GM12878 (cell line): ENCODE measurements around the gene CADM2. TPM values are rescaled to one million over a fixed set of nuclear protein-coding genes. Genes with fewer than 3 reads are reported as not detected.

Source experiments
- ATAC-seq: fragments of 200-7000 bp; cut with Tn5 transposase; 3 replicates; pipeline ENCODE4 v1.9.1; 2020; ENCODE audit warnings: mild to moderate bottlenecking, moderate library complexity
- BruUV-seq: library from RNA; stranded (reverse); fragments of 400-500 nt; replicated peaks from 2 replicates; lab custom pipeline; 2021; lab: Mats Ljungman, UMichigan
- CTCF ChIA-PET: fragments of 300-600 bp; sonication (Branson Sonifier 250); formaldehyde crosslinking; extraction: SDS; loops from one replicate; lab custom pipeline; 2021; ENCODE audit warnings: inconsistent platforms; lab: Yijun Ruan, JAX
- POLR2A ChIA-PET: fragments of 350-600 bp; formaldehyde crosslinking; extraction: SDS; loops from one replicate; lab custom pipeline; 2021; ENCODE audit warnings: inconsistent platforms; lab: Charles Lee
- RAD21 ChIA-PET: fragments of 300-600 bp; sonication (Branson Sonifier 250); formaldehyde crosslinking; loops from one replicate; lab custom pipeline; 2023; ENCODE audit warnings: antibody characterized with exemption; ENCODE audit not compliant: unreplicated experiment; lab: Charles Lee
- SMC1A ChIA-PET: fragments of 300-600 bp; sonication (Branson Sonifier 250); formaldehyde crosslinking; loops from one replicate; lab custom pipeline; 2023; ENCODE audit not compliant: unreplicated experiment, uncharacterized antibody; lab: Charles Lee
- DNase-seq: peaks from one replicate; pipeline ENCODE4 v3.0.0-alpha.2; 2011; ENCODE audit warnings: low read depth, low spot score
- FAIRE-seq: peaks from 3 replicates; lab custom pipeline; 2011; peaks lifted over from hg19 to GRCh38; lab: Jason Lieb, UNC
- H2AFZ ChIP-seq: 2 replicates; pipeline ENCODE4 v1.6.0; 2011; ENCODE audit warnings: low read depth, low read length, control low read depth; ENCODE audit not compliant: control insufficient read depth
- H3K27ac ChIP-seq: 2 replicates; pipeline ENCODE4 v1.5.1; 2011; ENCODE audit warnings: control low read depth; ENCODE audit not compliant: control insufficient read depth, insufficient read depth
- H3K27me3 ChIP-seq, 2 experiments: replicated peaks in 1 of 2; 2 replicates each; pipeline versions ENCODE4 v1.6.0 to v1.6.1; 2011; ENCODE audit warnings: low read length in 1 of 2; ENCODE audit not compliant: control insufficient read depth in 2 of 2, insufficient read depth in 2 of 2
- H3K36me3 ChIP-seq, 2 experiments: 2 replicates each; pipeline ENCODE4 v1.5.1; 2011; ENCODE audit warnings: low read length in 1 of 2; ENCODE audit not compliant: control insufficient read depth in 2 of 2, insufficient read depth in 2 of 2
- H3K4me1 ChIP-seq: 2 replicates; pipeline ENCODE4 v1.6.1; 2011; ENCODE audit warnings: mild to moderate bottlenecking, low read length, moderate library complexity, mixed read lengths; ENCODE audit not compliant: control insufficient read depth, insufficient read depth
- H3K4me2 ChIP-seq: 2 replicates; pipeline ENCODE4 v1.6.0; 2011; ENCODE audit warnings: control low read depth; ENCODE audit not compliant: control insufficient read depth, insufficient read depth
- H3K4me3 ChIP-seq: fragments of 200-600 bp; sonication (generic); 2 replicates; pipeline ENCODE4 v1.5.1; 2016
- H3K79me2 ChIP-seq: 2 replicates; pipeline ENCODE4 v1.6.0; 2011; ENCODE audit warnings: low read length; ENCODE audit not compliant: control insufficient read depth, insufficient read depth
- H3K9ac ChIP-seq: 2 replicates; pipeline ENCODE4 v1.8.0; 2011; ENCODE audit warnings: low read length, control low read depth, mixed read lengths; ENCODE audit not compliant: control insufficient read depth, insufficient read depth
- H3K9me3 ChIP-seq: replicated peaks from 3 replicates; pipeline ENCODE4 v1.5.1; 2011; ENCODE audit warnings: mild to moderate bottlenecking, low read length; ENCODE audit not compliant: control insufficient read depth, insufficient read depth
- H4K20me1 ChIP-seq: 2 replicates; pipeline ENCODE4 v1.6.0; 2011; ENCODE audit not compliant: control insufficient read depth, insufficient read depth
- BRCA1 ChIP-seq: IDR thresholded peaks from 2 replicates; pipeline ENCODE4 v1.6.1; 2011; ENCODE audit warnings: low read depth, low read length, improper control_type of control experiment
- CBX3 ChIP-seq: fragments of 200-600 bp; sonication (generic); IDR thresholded peaks from 2 replicates; pipeline ENCODE4 v1.6.1; 2016; ENCODE audit warnings: low read depth, borderline replicate concordance
- KAT2A ChIP-seq: conservative IDR thresholded peaks from 2 replicates; pipeline ENCODE4 v1.6.1; 2011; ENCODE audit warnings: low read depth, low read length; ENCODE audit not compliant: control insufficient read depth
- KDM1A ChIP-seq: fragments of 200-600 bp; sonication (generic); IDR thresholded peaks from 2 replicates; pipeline ENCODE4 v1.6.1; 2016; ENCODE audit warnings: borderline replicate concordance
- RELA ChIP-seq: fragments of 450-650 bp; IDR thresholded peaks from 2 replicates; pipeline ENCODE4 v1.8.0; 2014; ENCODE audit warnings: borderline replicate concordance; ENCODE audit not compliant: partially characterized antibody
- SREBF2 ChIP-seq: IDR thresholded peaks from 2 replicates; pipeline ENCODE4 v1.6.1; 2012; ENCODE audit warnings: mild to moderate bottlenecking, low read length
- TAF1 ChIP-seq: IDR thresholded peaks from 2 replicates; pipeline ENCODE4 v1.6.1; 2011; ENCODE audit warnings: mild to moderate bottlenecking, low read depth, low read length, borderline replicate concordance
- TCF12 ChIP-seq: IDR thresholded peaks from 2 replicates; pipeline ENCODE4 v1.6.1; 2011; ENCODE audit warnings: low read depth, mild to moderate bottlenecking, low read length
- TCF7 ChIP-seq: IDR thresholded peaks from 2 replicates; pipeline ENCODE4 v1.6.1; 2014; ENCODE audit warnings: antibody characterized with exemption, borderline replicate concordance
- WRNIP1 ChIP-seq: IDR thresholded peaks from 2 replicates; pipeline ENCODE4 v1.6.1; 2011; ENCODE audit warnings: low read depth, low read length, improper control_type of control experiment, borderline replicate concordance
- ZNF217 ChIP-seq: fragments of 450-650 bp; IDR thresholded peaks from 2 replicates; pipeline ENCODE4 v1.6.1; 2017; ENCODE audit warnings: antibody characterized with exemption, mild to moderate bottlenecking
- WGBS: methylation state at CpG from one replicate; pipeline ENCODE4 v1.1.6; 2016; ENCODE audit warnings: low lambda C conversion rate; ENCODE audit not compliant: insufficient replicate concordance, insufficient coverage; ENCODE audit errors: missing lambda C conversion rate; 5-methylcytosine and 5-hydroxymethylcytosine counted together
- in situ Hi-C: fragments of 300-500 bp; cut with MboI; formaldehyde crosslinking; loops from 9 replicates; pipeline ENCODE4 v1.14.3; 2018; ENCODE audit warnings: mixed read lengths
- intact Hi-C: fragments of 100-400 bp; cut with micrococcal nuclease; formaldehyde crosslinking; loops from one replicate; pipeline ENCODE4 v1.14.2; 2022; ENCODE audit not compliant: unreplicated experiment
- polyA plus RNA-seq, 11 experiments: library from polyadenylated mRNA; depleted of rRNA in 4 of 11; unstranded in 6 of 11; stranded (reverse) in 5 of 11; fragments of >200 nt; fragmentation: Nextera tagmentation in 4 of 11; fragmentation: Illumina TruSeq in 1 of 11; extraction: Ambion mirVana in 4 of 11; extraction: Trizol in 1 of 11; gene quantifications; 1 replicate in 1 of 11; 2 replicates in 10 of 11; pipeline versions ENCODE4 v1.2.1 to v1.2.3, GENCODE V29; 2011 to 2016; ENCODE audit warnings: inconsistent platforms in 2 of 11, missing spikeins in 2 of 11, low read depth in 1 of 11
- total RNA-seq, 4 experiments: library from RNA; depleted of rRNA in 3 of 4; stranded (reverse); fragments of >200 nt in 3 of 4; fragmentation: Illumina TruSeq in 1 of 4; extraction: Trizol in 1 of 4; gene quantifications; 2 replicates each; pipeline versions ENCODE4 v1.2.1 to v1.2.3, GENCODE V29; 2013 to 2021
- TF ChIP-seq, protein P1 (sequence below): IDR thresholded peaks from 2 replicates; pipeline ENCODE4 v1.6.1; 2011; ENCODE audit warnings: low read depth, mild to moderate bottlenecking, low read length, moderate library complexity, borderline replicate concordance; ENCODE audit errors: extremely low read depth
- TF ChIP-seq, protein P2 (sequence below): fragments of 450-650 bp; IDR thresholded peaks from 2 replicates; pipeline ENCODE4 v1.6.1; 2016; ENCODE audit warnings: mild to moderate bottlenecking
- TF ChIP-seq, protein P3 (sequence below): fragments of 450-650 bp; IDR thresholded peaks from 2 replicates; pipeline ENCODE4 v1.6.1; 2017; ENCODE audit warnings: antibody characterized with exemption, mild to moderate bottlenecking, moderate library complexity
- TF ChIP-seq, protein P4 (sequence below): IDR thresholded peaks from 2 replicates; pipeline ENCODE4 v1.6.1; 2012; ENCODE audit warnings: improper control_type of control experiment, low read depth, low read length; ENCODE audit not compliant: insufficient replicate concordance

CADM2 gene
- total and polyA plus RNA-seq, 10 of the 15 experiments (the other 5 are each of a cell fraction or from before 2014, with no cell fraction given): 0.13 TPM; not detected in 9

DNA sequence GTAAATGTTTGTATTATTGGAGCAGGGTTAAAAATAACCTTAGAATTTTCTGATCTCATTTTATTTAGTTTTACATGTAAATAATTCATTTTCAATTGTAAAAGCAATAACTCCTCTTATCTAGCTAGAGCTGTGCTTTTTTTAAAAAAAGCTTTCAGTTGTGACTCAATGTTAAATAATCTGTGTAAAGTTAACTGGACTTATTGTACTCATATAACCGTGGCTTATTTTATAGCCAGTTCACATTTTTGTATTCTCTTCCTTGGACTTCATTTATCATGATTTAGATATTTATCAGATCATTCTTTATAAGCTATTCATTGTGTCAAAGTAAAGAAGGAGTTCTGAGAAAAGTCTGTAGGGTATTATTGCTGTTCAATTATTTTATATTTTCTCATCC lies 435.6 kb downstream of the CADM2 start (continued):
- no peak for TF ChIP-seq CBX3
- no peak for TF ChIP-seq TCF7
- TF ChIP-seq, all 136 proteins: peak for 0

DNA sequence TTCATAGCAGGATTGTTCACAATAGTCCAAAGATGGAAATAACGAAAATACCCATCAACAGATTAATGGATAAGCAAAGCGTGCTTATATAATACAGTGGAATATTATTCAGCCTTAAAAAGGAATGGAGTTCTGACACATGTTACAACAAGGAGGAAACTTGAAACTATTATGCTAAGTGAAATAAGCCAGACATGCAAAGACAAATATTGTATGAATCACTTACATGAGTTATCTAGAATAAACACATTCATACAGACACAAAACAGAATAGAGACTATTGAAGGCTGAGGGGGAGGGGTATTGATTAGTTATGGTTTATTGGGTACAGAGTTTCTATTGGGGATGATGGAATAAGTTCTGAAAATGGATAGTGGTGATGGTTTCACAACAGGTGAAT lies 438.6 kb downstream of the CADM2 start:
- ChIA-PET SMC1A (no interaction called here), RAD21 (no interaction called here), CTCF (no interaction called here), POLR2A (no interaction called here)
- Histone ChIP-seq H3K9me3 (no peaks in the 10 kb centered on the region), H3K4me2 (no peak overlapping the region), H3K36me3 (no peaks in the 10 kb centered on the region), H3K27me3 (no peaks in the 10 kb centered on the region), H4K20me1 (no peaks in the 10 kb centered on the region), H3K4me1 (no peaks in the 10 kb centered on the region), H3K9ac (no peak overlapping the region), H3K4me3 (no peak overlapping the region), H3K79me2 (no peaks in the 10 kb centered on the region), H3K27ac (no peak overlapping the region), H2AFZ (no peak overlapping the region)
- ATAC-seq (no peak), DNase-seq (no peak), FAIRE-seq (no peak)
- BruUV-seq: no TSS peak
- in situ Hi-C loops (no loop called here), intact Hi-C loops (no loop called here)
- WGBS: 26% methylated on average over 2 of the region's 2 CpGs
- no peak for TF ChIP-seq WRNIP1
- TF ChIP-seq BRCA1: no peak
- TF ChIP-seq, protein P1, sequence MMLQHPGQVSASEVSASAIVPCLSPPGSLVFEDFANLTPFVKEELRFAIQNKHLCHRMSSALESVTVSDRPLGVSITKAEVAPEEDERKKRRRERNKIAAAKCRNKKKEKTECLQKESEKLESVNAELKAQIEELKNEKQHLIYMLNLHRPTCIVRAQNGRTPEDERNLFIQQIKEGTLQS: no peak
- TF ChIP-seq, protein P2, sequence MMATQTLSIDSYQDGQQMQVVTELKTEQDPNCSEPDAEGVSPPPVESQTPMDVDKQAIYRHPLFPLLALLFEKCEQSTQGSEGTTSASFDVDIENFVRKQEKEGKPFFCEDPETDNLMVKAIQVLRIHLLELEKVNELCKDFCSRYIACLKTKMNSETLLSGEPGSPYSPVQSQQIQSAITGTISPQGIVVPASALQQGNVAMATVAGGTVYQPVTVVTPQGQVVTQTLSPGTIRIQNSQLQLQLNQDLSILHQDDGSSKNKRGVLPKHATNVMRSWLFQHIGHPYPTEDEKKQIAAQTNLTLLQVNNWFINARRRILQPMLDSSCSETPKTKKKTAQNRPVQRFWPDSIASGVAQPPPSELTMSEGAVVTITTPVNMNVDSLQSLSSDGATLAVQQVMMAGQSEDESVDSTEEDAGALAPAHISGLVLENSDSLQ: no peak
- TF ChIP-seq RELA: no peak
- no peak for TF ChIP-seq KDM1A
- TF ChIP-seq KAT2A: no peak
- no peak for TF ChIP-seq SREBF2
- TF ChIP-seq, protein P3, sequence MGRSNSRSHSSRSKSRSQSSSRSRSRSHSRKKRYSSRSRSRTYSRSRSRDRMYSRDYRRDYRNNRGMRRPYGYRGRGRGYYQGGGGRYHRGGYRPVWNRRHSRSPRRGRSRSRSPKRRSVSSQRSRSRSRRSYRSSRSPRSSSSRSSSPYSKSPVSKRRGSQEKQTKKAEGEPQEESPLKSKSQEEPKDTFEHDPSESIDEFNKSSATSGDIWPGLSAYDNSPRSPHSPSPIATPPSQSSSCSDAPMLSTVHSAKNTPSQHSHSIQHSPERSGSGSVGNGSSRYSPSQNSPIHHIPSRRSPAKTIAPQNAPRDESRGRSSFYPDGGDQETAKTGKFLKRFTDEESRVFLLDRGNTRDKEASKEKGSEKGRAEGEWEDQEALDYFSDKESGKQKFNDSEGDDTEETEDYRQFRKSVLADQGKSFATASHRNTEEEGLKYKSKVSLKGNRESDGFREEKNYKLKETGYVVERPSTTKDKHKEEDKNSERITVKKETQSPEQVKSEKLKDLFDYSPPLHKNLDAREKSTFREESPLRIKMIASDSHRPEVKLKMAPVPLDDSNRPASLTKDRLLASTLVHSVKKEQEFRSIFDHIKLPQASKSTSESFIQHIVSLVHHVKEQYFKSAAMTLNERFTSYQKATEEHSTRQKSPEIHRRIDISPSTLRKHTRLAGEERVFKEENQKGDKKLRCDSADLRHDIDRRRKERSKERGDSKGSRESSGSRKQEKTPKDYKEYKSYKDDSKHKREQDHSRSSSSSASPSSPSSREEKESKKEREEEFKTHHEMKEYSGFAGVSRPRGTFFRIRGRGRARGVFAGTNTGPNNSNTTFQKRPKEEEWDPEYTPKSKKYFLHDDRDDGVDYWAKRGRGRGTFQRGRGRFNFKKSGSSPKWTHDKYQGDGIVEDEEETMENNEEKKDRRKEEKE: no peak
- TF ChIP-seq TCF12: no peak
- no peak for TF ChIP-seq ZNF217
- TF ChIP-seq, protein P4, sequence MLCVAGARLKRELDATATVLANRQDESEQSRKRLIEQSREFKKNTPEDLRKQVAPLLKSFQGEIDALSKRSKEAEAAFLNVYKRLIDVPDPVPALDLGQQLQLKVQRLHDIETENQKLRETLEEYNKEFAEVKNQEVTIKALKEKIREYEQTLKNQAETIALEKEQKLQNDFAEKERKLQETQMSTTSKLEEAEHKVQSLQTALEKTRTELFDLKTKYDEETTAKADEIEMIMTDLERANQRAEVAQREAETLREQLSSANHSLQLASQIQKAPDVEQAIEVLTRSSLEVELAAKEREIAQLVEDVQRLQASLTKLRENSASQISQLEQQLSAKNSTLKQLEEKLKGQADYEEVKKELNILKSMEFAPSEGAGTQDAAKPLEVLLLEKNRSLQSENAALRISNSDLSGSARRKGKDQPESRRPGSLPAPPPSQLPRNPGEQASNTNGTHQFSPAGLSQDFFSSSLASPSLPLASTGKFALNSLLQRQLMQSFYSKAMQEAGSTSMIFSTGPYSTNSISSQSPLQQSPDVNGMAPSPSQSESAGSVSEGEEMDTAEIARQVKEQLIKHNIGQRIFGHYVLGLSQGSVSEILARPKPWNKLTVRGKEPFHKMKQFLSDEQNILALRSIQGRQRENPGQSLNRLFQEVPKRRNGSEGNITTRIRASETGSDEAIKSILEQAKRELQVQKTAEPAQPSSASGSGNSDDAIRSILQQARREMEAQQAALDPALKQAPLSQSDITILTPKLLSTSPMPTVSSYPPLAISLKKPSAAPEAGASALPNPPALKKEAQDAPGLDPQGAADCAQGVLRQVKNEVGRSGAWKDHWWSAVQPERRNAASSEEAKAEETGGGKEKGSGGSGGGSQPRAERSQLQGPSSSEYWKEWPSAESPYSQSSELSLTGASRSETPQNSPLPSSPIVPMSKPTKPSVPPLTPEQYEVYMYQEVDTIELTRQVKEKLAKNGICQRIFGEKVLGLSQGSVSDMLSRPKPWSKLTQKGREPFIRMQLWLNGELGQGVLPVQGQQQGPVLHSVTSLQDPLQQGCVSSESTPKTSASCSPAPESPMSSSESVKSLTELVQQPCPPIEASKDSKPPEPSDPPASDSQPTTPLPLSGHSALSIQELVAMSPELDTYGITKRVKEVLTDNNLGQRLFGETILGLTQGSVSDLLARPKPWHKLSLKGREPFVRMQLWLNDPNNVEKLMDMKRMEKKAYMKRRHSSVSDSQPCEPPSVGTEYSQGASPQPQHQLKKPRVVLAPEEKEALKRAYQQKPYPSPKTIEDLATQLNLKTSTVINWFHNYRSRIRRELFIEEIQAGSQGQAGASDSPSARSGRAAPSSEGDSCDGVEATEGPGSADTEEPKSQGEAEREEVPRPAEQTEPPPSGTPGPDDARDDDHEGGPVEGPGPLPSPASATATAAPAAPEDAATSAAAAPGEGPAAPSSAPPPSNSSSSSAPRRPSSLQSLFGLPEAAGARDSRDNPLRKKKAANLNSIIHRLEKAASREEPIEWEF: no peak
- no peak for TF ChIP-seq TAF1
